Endodermal cell (in vitro differentiated cells): ENCODE results near the gene TPT1. TPM values are rescaled to one million over a fixed set of nuclear protein-coding genes. Genes with fewer than 3 reads are reported as not detected.

Source experiments
- DNase-seq: peaks from one replicate; pipeline ENCODE4 v3.0.0-alpha.2; 2017
- H3K27ac ChIP-seq: 2 replicates; pipeline ENCODE4 v1.5.1; 2013; ENCODE audit warnings: mild to moderate bottlenecking, low read depth, low read length, moderate library complexity
- H3K27me3 ChIP-seq: 2 replicates; pipeline ENCODE4 v1.6.1; 2013; ENCODE audit warnings: mild to moderate bottlenecking, low read length, moderate library complexity; ENCODE audit not compliant: insufficient read depth, control insufficient read depth, poor library complexity, severe bottlenecking
- H3K36me3 ChIP-seq: 2 replicates; pipeline ENCODE4 v1.7.0; 2013; ENCODE audit warnings: mild to moderate bottlenecking, low read length, moderate library complexity; ENCODE audit not compliant: control insufficient read depth, insufficient read depth
- H3K4me1 ChIP-seq: one replicate; pipeline ENCODE4 v1.7.0; 2013; ENCODE audit warnings: low read length; ENCODE audit not compliant: control insufficient read depth, insufficient read depth
- H3K4me3 ChIP-seq: 2 replicates; pipeline ENCODE4 v1.5.1; 2013; ENCODE audit warnings: mild to moderate bottlenecking, low read length, moderate library complexity
- H3K9ac ChIP-seq: 2 replicates; pipeline ENCODE4 v1.6.1; 2013; ENCODE audit warnings: mild to moderate bottlenecking, low read length, moderate library complexity; ENCODE audit not compliant: poor library complexity, severe bottlenecking; ENCODE audit errors: extremely low read depth
- H3K9me3 ChIP-seq: 2 replicates; pipeline ENCODE4 v1.6.1; 2013; ENCODE audit warnings: mild to moderate bottlenecking, low read length, moderate library complexity; ENCODE audit not compliant: control insufficient read depth
- H3K27ac Mint-ChIP-seq: 2 replicates; pipeline ENCODE4 v1.8.0; 2020; ENCODE audit warnings: mixed read lengths
- H3K27me3 Mint-ChIP-seq: 2 replicates; pipeline ENCODE4 v1.8.0; 2021; ENCODE audit warnings: mild to moderate bottlenecking, mixed read lengths; ENCODE audit not compliant: insufficient read depth
- H3K36me3 Mint-ChIP-seq: 2 replicates; pipeline ENCODE4 v1.8.0; 2020; ENCODE audit warnings: low read depth, mixed read lengths
- H3K4me1 Mint-ChIP-seq: 2 replicates; pipeline ENCODE4 v1.8.0; 2020; ENCODE audit warnings: mixed read lengths
- H3K4me3 Mint-ChIP-seq: 2 replicates; pipeline ENCODE4 v1.8.0; 2020; ENCODE audit warnings: mild to moderate bottlenecking, moderate library complexity, mixed read lengths
- H3K9me3 Mint-ChIP-seq: 2 replicates; pipeline ENCODE4 v1.8.0; 2020; ENCODE audit warnings: mild to moderate bottlenecking, mixed read lengths
- CTCF ChIP-seq: fragments of 200-600 bp; sonication (generic); conservative IDR thresholded peaks from 2 replicates; pipeline ENCODE4 v1.5.0; 2021; ENCODE audit warnings: antibody characterized with exemption, mild to moderate bottlenecking
- WGBS, 2 experiments: methylation state at CpG; one replicate each; pipeline versions ENCODE4 v1.1.5 to v1.1.7; 2013; ENCODE audit warnings: missing lambda C conversion rate in 2 of 2, mixed read lengths in 1 of 2; ENCODE audit not compliant: insufficient coverage in 1 of 2, insufficient read length in 1 of 2; 5-methylcytosine and 5-hydroxymethylcytosine counted together
- total RNA-seq, 2 donors: library from RNA; stranded (reverse); fragmentation: NEBNext Ultra II Directional in 1 of 2; extraction: Animal tissue kit (Norgen Biotek cat#: 25700) in 1 of 2; gene quantifications; 2 replicates in 1 of 2; 3 replicates in 1 of 2; pipeline ENCODE4 v1.2.1, GENCODE V29; 2021

The TPT1 gene
- total RNA-seq, 2 donors from 2014 or later: 2,192 to 2,586 TPM

- no peak overlapping the region for H3K27ac ChIP-seq
- no peaks in the 10 kb centered on the region for H3K27me3 ChIP-seq
- Mint-ChIP-seq H3K27ac (peak overlapping the region; percentile 29), H3K9me3 (peaks cover 13% of the 10 kb centered on the region), H3K36me3 (peaks cover 50% of the 10 kb centered on the region), H3K4me3 (no peak overlapping the region), H3K27me3 (no peaks in the 10 kb centered on the region), H3K4me1 (peaks cover 19% of the 10 kb centered on the region)
- no peak overlapping the region for H3K9ac ChIP-seq
- no peak for DNase-seq
- WGBS, 2 experiments: 91 to 100% methylated on average over 3 to 10 of the region's 10 CpGs
- no peak for TF ChIP-seq CTCF
- H3K9me3 ChIP-seq: peaks cover 19% of the 10 kb centered on the region
- H3K36me3 ChIP-seq: peaks cover 35% of the 10 kb centered on the region
- H3K4me1 ChIP-seq: peaks cover 4% of the 10 kb centered on the region
- no peak overlapping the region for H3K4me3 ChIP-seq
Measured at GRCh38 chr13:45364876-45365557, 24.0 kb upstream of the TPT1 start.

- Histone ChIP-seq H3K4me1 (no peaks in the 10 kb centered on the region), H3K27me3 (no peaks in the 10 kb centered on the region), H3K36me3 (peaks cover 47% of the 10 kb centered on the region), H3K4me3 (no peak overlapping the region), H3K9ac (no peak overlapping the region), H3K9me3 (peaks cover 19% of the 10 kb centered on the region), H3K27ac (no peak overlapping the region)
- H3K4me3 Mint-ChIP-seq: no peak overlapping the region
- peaks cover 13% of the 10 kb centered on the region for H3K9me3 Mint-ChIP-seq
- H3K27me3 Mint-ChIP-seq: no peaks in the 10 kb centered on the region
- peak; percentile 88 for DNase-seq
- peak; percentile 70 for TF ChIP-seq CTCF
- no peak overlapping the region for H3K27ac Mint-ChIP-seq
- peaks cover 59% of the 10 kb centered on the region for H3K36me3 Mint-ChIP-seq
- 81 to 89% methylated on average over 1 to 2 of the region's 2 CpGs for WGBS, 2 experiments
- peaks cover 7% of the 10 kb centered on the region for H3K4me1 Mint-ChIP-seq
Measured at GRCh38 chr13:45362939-45363338, 22.0 kb upstream of the TPT1 start.

GRCh38 chr13:45361596-45362206 is 20.7 kb upstream of the TPT1 start:
- Histone ChIP-seq H3K4me3 (no peak overlapping the region), H3K36me3 (peaks cover 59% of the 10 kb centered on the region), H3K9me3 (peaks cover 19% of the 10 kb centered on the region), H3K9ac (no peak overlapping the region), H3K27ac (no peak overlapping the region), H3K27me3 (no peaks in the 10 kb centered on the region), H3K4me1 (no peaks in the 10 kb centered on the region)
- no peak for DNase-seq
- H3K4me1 Mint-ChIP-seq: peaks cover 7% of the 10 kb centered on the region
- no peak overlapping the region for H3K27ac Mint-ChIP-seq
- peaks cover 13% of the 10 kb centered on the region for H3K9me3 Mint-ChIP-seq
- H3K27me3 Mint-ChIP-seq: no peaks in the 10 kb centered on the region
- H3K4me3 Mint-ChIP-seq: no peak overlapping the region
- TF ChIP-seq CTCF: no peak
- H3K36me3 Mint-ChIP-seq: peaks cover 67% of the 10 kb centered on the region
- WGBS, 2 experiments: 91 to 96% methylated on average over 14 of the region's 14 CpGs
